Body of pancreas (tissue), 4 donors: Measurements from ENCODE around the gene DNAH1. TPM values are rescaled to one million over a fixed set of nuclear protein-coding genes. Genes with fewer than 3 reads are reported as not detected.
A peak's percentile ranks its signal among the peaks of the same experiment; 100 is the strongest.

Source experiments
- ATAC-seq: fragments of 150-250 bp; one replicate; pipeline ENCODE4 v1.9.1; 2016
- DNase-seq, 4 donors: peaks; one replicate each; pipeline ENCODE4 v3.0.0-alpha.2; 2019
- H3K27ac ChIP-seq, 4 donors: fragments of 200-600 bp; sonication (generic); 1 replicate in 3 of 4; 2 replicates in 1 of 4; pipeline versions ENCODE4 v1.5.1 to v1.6.1; 2016 to 2019; ENCODE audit warnings: mild to moderate bottlenecking in 1 of 4, mixed read lengths in 1 of 4, moderate library complexity in 1 of 4
- H3K27me3 ChIP-seq, 2 donors: fragments of 200-600 bp; sonication (generic); one replicate each; pipeline ENCODE4 v1.6.0; 2016; ENCODE audit warnings: mild to moderate bottlenecking in 1 of 2
- H3K36me3 ChIP-seq, 2 donors: fragments of 200-600 bp; sonication (generic); replicated peaks in 1 of 2; 2 replicates each; pipeline ENCODE4 v1.5.1; 2016; ENCODE audit warnings: low read depth in 2 of 2; ENCODE audit not compliant: insufficient read depth in 1 of 2
- H3K4me1 ChIP-seq: fragments of 200-600 bp; sonication (generic); one replicate; pipeline ENCODE4 v1.6.0; 2016
- H3K4me3 ChIP-seq, 2 donors: fragments of 200-600 bp; sonication (generic); 1 replicate in 1 of 2; 2 replicates in 1 of 2; pipeline ENCODE4 v1.5.1; 2016 to 2019
- H3K9me3 ChIP-seq, 3 donors: fragments of 200-600 bp; sonication (generic); 1 replicate in 2 of 3; 2 replicates in 1 of 3; pipeline ENCODE4 v1.5.1; 2016
- POLR2A ChIP-seq, 3 donors: fragments of 450-650 bp; IDR thresholded peaks; one replicate each; pipeline ENCODE4 v1.6.1; 2016; ENCODE audit warnings: antibody characterized with exemption in 3 of 3, mild to moderate bottlenecking in 2 of 3
- WGBS, 2 donors: methylation state at CpG; one replicate each; pipeline ENCODE4 v1.1.5; 2017; 5-methylcytosine and 5-hydroxymethylcytosine counted together
- intact Hi-C: fragments of 100-400 bp; cut with DNase I; formaldehyde crosslinking; loops from one replicate; pipeline ENCODE4 v1.15.1; 2023
- total RNA-seq, 2 donors: library from RNA; depleted of rRNA; stranded (reverse); fragments of >200 nt; gene quantifications; one replicate each; pipeline ENCODE4 v1.1.0, GENCODE V29; 2016
- TF ChIP-seq, protein P1 (sequence below), 7 experiments: fragments of 450-650 bp in 4 of 7; fragments of 200-600 bp in 3 of 7; sonication (generic) in 3 of 7; IDR thresholded peaks; one replicate each; pipeline ENCODE4 v1.5.1; 2016 to 2019; ENCODE audit warnings: antibody characterized with exemption in 7 of 7

The DNAH1 gene
- total RNA-seq, 2 donors from 2014 or later, result 6.0 to 14.8 TPM

DNA sequence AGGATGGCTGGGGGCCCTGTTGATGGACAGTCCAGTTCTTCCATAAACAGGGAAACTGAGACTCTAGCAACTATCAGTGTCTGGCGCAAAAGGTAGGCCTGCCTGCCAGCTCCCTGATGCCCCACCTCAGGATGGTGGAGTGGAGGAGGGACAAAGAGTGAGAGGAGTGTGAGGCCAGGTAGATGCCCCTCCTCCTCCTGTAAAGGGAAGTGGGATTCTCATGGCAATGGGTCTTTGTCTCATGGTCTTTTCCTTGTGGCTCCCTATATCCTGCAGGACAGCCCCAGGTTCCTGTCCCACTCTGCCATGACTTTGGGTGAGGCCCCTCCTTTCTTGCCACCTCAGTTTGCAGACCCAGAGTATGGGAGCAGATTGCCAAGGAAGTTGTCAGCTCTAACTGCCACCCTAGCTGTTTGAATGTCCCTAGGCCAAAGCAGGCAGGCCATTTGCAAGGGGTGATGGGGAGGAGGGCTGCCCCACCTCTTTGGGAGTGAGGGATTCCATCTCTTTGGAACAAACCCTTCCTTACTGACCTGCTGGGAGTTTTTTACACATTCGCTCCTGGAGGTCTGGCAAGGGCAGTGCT is 2.8 kb upstream of the DNAH1 start:
- Histone ChIP-seq H3K9me3 (no peaks in the 10 kb centered on the region), H3K27me3 (no peaks in the 10 kb centered on the region), H3K36me3 (no peaks in the 10 kb centered on the region), H3K4me3 (no peak overlapping the region), H3K4me1 (peaks cover 5% of the 10 kb centered on the region), H3K27ac (peak overlapping the region in 2 of 4 donors; percentile 13 to 15)
- no peak for ATAC-seq
- no peak for DNase-seq
- 67 to 71% methylated on average over 2 of the region's 2 CpGs for WGBS, 2 donors
- no peak for TF ChIP-seq POLR2A (IDR thresholded peaks at IDR 0.05)
- TF ChIP-seq, protein P1, sequence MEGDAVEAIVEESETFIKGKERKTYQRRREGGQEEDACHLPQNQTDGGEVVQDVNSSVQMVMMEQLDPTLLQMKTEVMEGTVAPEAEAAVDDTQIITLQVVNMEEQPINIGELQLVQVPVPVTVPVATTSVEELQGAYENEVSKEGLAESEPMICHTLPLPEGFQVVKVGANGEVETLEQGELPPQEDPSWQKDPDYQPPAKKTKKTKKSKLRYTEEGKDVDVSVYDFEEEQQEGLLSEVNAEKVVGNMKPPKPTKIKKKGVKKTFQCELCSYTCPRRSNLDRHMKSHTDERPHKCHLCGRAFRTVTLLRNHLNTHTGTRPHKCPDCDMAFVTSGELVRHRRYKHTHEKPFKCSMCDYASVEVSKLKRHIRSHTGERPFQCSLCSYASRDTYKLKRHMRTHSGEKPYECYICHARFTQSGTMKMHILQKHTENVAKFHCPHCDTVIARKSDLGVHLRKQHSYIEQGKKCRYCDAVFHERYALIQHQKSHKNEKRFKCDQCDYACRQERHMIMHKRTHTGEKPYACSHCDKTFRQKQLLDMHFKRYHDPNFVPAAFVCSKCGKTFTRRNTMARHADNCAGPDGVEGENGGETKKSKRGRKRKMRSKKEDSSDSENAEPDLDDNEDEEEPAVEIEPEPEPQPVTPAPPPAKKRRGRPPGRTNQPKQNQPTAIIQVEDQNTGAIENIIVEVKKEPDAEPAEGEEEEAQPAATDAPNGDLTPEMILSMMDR (IDR thresholded peaks at IDR 0.05), result no peak
- intact Hi-C loops, result no loop called here

DNA sequence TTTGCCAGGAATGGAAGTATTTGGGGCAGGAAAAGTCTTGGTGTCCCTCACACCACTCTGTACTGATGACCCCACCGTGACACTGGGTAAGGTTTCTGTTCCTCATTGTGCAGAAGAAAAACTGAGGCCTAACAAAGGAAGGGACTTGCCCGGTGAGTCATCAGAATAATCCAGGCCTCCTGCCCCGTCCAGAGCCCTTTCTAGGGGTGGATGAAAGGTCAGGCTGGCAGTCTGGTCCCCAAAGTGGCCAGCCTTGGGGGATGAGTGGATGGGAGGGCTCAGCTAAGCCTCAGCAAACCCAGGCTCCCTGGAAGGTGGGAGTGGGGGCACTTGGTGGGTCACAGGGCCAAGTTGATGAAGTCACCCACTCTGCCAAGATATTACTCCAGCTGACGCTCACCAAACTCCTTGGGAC is 2.3 kb upstream of the DNAH1 start:
- peak overlapping the region in 2 of 4 donors; percentile 13 to 15 for H3K27ac ChIP-seq
- no peaks in the 10 kb centered on the region for H3K27me3 ChIP-seq
- peaks cover 5% of the 10 kb centered on the region for H3K4me1 ChIP-seq
- no peak for TF ChIP-seq POLR2A (IDR thresholded peaks at IDR 0.05)
- TF ChIP-seq, protein P1 (IDR thresholded peaks at IDR 0.05), result no peak
- DNase-seq (peak in 1 of 4 donors; percentile 54), ATAC-seq (peak; percentile 45)
- WGBS, 2 donors, result 56 to 64% methylated on average over 3 to 4 of the region's 4 CpGs
- no peaks in the 10 kb centered on the region for H3K36me3 ChIP-seq
- no peaks in the 10 kb centered on the region for H3K9me3 ChIP-seq
- intact Hi-C loops, result no loop called here
- no peak overlapping the region for H3K4me3 ChIP-seq

DNA sequence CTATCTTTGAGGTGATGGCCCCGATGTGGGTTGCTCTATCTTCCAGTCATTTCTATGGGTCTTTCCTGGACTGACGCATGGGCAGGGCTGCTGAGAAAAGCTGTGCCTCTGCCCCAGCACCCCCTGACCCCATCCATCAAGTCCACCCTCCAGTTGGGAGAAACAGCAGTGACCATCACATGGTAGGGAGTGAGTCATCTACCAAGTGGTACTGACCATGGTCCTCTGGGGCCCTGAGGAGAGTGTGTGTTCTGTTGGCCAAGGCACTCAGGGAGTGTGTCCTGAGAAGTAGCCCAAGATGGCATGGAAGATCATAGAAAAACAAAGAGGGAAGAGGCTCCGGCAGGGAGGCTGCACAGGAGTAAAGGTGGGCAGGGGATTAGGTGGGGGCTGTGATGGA is 1.6 kb upstream of the DNAH1 start:
- DNase-seq (no peak), ATAC-seq (no peak)
- Histone ChIP-seq H3K9me3 (no peaks in the 10 kb centered on the region), H3K36me3 (no peaks in the 10 kb centered on the region), H3K27ac (no peak overlapping the region), H3K27me3 (no peaks in the 10 kb centered on the region), H3K4me1 (peaks cover 5% of the 10 kb centered on the region), H3K4me3 (no peak overlapping the region)
- no peak for TF ChIP-seq POLR2A (IDR thresholded peaks at IDR 0.05)
- TF ChIP-seq, protein P1 (IDR thresholded peaks at IDR 0.05), result no peak
- 93 to 94% methylated on average over 1 to 3 of the region's 3 CpGs for whole genome bisulfite sequencing, 2 donors
- intact Hi-C loops, result no loop called here

DNA sequence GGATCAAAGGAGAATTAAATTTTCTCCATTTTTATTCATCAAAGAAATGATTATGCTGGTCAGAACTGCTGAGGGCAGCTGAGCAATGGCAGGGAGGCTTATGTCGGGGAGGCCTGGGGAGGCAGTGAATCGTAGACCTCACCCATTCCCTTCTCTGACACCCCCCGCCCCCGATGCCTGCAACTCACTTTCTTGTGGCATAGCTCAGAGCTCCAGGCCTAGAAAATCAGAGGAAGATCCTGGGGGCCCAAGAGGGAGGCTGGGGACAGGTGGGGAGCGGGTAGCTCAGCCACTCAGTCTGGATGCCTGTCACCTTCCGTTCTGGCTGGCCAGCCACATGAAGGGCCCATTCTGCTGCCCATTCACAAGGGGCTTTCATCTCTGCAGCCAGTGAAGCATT is 1.1 kb upstream of the DNAH1 start:
- TF ChIP-seq, protein P1 (IDR thresholded peaks at IDR 0.05), result no peak
- TF ChIP-seq POLR2A (IDR thresholded peaks at IDR 0.05), result no peak
- no peak for ATAC-seq
- Histone ChIP-seq H3K9me3 (no peaks in the 10 kb centered on the region), H3K4me1 (peaks cover 5% of the 10 kb centered on the region), H3K27ac (no peak overlapping the region), H3K36me3 (no peaks in the 10 kb centered on the region), H3K27me3 (no peaks in the 10 kb centered on the region), H3K4me3 (no peak overlapping the region)
- no peak for DNase-seq
- WGBS, 2 donors, result 91 to 93% methylated on average over 6 of the region's 6 CpGs
- intact Hi-C loops, result no loop called here
